Fibroblast of skin of scalp (primary cell): ENCODE data around the gene GLTPD2.

Experiments
- DNase-seq: peaks from one replicate; pipeline ENCODE4 v3.0.0-alpha.2; 2013

GLTPD2 gene

DNA sequence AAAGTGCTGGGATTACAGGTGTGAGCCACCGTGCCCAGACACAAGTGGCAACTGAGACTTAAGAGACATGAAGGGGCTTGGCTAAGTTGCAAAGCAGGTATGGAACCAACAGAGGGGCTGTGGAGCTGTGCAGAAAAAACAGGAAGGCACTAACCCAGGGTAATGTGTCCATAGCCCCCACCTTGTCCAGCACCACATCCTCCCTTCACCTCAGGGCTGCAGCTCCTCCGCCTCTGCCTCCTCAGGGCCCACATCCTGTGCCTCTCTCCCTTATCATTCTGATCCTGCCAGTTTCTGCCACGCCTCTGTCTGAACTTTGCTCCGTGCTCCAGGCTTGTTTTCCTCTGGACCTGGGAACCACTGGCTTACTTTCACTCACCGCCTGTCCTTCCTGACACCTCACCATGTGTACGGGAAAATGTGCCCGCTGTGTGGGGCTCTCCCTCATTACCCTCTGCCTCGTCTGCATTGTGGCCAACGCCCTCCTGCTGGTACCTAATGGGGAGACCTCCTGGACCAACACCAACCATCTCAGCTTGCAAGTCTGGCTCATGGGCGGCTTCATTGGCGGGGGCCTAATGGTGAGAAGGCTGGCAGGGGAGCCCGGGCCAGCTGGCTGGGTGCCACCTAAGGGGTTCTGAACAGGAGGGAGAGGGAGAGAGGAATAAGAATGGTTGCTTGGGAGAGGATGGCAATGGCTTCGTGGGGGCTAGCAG lies 17.1 kb upstream of the GLTPD2 start, which contains the start of gene TM4SF5:
TSS of gene TM4SF5 (plus strand) at position 368 of the 716 bp plus-strand sequence. CDS start at position 405, 37 bp downstream.
- no peak for DNase-seq

DNA sequence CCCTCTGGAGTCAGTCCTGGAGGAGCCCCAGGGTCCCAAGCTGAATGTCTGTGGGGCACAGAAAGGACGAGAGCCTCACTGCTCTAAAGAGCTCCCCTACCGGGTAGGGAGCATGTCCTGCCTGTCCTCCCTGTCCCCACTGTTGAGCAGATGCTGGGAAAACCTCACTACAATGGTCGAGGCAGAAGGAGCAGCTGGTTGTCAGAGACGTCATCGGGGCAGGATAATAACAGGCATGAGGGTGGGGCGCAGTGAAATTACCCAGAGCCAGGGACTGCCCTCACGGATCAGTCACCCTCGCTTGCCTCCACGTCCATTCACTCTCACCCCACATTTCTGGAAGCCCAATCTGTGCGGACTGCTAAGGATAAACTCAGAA lies 16.5 kb upstream of the GLTPD2 start:
- no peak for DNase-seq

DNA sequence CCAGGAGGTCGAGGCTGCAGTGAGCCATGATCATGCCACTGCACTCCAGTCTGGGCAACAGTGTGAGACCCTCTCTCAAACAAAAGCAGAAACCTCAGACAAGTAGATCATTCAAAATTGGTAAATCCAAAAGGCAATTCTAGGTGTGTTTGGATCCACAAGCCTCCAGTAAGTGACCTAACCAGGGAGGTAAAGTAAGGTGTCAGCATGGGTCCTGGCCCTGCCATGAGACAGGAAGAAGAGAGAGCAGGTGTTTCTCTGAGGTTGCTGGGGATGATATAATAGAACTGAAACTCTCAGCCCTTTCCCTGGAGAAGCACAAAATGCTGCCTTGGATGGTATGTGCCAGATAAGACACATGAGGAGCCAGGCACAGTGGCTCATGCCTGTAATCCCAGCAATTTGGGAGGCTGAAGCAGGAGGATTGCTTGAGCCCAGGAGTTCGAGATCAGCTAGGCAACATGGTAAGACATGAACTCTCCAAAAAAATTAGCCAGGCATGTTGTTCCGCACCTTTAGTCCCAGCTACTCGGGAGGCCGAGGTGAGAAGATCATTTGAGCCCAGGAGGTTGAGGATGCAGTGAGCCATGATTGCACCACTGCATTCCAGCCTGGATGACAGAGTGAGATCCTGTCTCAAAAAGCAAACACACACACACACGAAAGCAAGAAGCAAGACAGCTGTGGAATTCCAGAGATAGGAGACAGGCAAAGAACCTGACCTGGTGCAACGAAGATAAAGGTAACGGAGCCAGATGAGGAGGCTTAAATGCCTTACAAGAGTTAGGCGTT lies 10.6 kb upstream of the GLTPD2 start:
- DNase-seq: no peak

DNA sequence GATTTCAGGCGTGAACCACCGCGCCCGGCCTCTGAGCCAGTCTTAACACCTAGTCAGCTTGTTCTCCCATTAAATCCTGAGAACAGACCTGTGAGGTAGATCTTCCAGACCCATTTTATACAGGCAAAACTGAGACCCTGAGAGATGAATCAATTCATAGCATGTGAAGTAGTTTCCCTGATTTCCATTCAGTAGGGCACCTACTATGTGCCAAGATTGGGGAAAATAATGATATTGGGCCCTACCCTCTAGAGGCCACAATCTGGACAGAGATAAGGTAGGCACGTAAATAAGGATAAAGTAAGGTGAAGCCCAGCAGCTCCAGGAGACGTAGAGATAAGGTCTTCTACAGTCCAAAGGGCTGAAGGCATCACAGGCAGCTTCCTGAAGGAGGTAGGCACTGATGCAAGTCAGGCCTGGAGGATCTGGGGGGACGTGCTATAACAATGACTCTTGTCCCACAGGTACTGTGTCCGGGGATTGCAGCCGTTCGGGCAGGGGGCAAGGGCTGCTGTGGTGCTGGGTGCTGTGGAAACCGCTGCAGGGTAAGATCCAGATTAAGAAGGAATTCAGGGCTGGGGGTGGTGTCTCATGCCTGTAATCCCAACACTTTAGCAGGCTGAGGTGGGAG lies 8.3 kb upstream of the GLTPD2 start:
- no peak for DNase-seq

DNA sequence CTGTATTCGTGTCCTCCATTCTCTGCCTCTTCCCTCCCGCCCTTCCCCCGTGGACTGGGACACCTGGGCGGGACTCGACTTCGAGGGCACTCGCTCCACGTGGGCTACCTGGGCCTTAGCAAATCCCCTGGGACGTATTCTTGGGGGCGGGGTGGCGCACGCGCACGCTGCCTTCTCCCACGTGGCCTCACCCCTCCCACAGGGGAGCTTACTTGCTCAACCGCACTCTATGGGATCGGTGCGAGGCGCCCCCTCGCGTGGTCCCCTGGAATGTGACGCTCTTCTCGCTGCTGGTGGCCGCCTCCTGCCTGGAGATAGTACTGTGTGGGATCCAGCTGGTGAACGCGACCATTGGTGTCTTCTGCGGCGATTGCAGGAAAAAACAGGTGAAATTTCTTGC lies 6.1 kb upstream of the GLTPD2 start:
- no peak for DNase-seq

DNA sequence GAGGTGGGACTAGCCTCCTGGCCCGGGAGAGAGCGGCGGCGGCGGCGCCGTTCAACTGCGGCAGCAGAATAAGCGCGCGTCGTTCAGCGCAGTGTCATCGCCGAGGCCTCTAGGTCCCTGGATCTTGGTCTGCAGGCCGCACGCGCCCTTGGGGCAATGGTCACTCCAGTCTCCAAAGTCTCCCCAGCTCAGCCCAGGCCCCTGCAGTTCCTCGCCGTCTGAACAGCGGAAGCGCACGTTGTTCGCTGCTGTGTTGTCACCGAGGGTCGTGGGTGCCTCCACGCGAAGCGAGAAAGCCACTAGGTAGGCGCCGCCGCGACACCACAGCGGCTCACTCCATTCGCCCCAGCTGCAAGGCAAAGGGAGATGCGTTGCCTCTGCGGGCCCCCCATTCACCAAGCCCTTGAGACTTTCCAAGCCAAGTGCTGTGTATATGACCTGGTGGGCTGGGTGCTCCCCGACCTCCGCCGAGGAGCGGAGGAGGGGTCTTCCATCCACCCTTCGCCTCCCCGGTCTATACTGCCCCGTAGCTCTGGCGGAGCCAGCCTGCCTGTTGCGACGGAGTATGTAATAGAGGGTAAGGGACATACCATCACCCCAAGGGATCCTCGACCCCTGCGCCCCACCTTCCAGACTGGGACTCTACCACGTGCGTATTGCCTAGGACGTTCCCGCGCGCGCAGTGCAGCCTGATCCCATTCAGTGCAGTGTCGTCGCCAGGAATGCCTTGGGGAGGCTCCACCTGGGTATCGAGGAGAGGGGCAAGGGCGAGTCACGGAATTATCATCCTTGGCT lies 3.3 kb upstream of the GLTPD2 start:
- no peak for DNase-seq

DNA sequence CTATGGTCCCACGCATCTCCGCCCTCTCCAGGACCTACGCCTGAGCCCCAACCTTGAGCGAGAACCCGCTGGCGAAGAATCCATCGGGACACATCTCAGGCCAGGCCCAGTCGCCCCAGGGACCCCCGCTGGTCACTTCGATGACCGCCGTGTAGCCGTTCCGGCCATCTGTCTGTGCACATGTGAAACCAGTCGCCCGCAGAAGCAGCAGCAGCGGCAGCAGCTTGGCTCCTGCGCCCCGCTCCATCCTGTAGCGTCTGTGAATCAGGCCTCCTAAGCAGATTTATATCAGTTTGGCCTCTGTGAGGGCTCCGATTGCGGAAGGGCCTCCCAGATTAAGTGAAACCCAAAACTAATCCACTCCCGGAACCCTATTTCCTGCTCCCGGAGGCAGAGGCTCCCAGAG lies 2.7 kb upstream of the GLTPD2 start, which contains the start of gene VMO1:
TSS of gene VMO1 (minus strand) at position 259 of the 406 bp plus-strand sequence. CDS start at position 247, 12 bp downstream.
- DNase-seq: no peak

DNA sequence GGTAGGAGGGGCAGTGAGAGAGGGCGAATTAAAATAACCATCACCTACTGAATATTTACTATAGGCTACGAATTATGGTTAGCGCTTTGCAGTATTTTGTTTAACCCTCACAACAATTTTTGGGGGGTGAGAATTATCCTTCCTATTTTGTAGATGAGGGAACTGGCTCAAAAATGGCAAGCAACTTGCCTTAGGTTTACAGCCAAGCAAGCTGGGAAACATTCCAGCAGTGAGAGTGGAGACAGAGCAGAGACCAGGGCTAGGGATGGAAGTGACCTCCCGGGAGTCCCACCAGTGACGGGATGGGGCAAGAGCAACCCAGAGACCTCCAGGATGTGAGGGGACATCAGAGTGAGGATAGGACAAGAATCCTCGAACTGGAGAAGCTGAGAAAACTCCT lies 2.2 kb upstream of the GLTPD2 start:
- DNase-seq: no peak

DNA sequence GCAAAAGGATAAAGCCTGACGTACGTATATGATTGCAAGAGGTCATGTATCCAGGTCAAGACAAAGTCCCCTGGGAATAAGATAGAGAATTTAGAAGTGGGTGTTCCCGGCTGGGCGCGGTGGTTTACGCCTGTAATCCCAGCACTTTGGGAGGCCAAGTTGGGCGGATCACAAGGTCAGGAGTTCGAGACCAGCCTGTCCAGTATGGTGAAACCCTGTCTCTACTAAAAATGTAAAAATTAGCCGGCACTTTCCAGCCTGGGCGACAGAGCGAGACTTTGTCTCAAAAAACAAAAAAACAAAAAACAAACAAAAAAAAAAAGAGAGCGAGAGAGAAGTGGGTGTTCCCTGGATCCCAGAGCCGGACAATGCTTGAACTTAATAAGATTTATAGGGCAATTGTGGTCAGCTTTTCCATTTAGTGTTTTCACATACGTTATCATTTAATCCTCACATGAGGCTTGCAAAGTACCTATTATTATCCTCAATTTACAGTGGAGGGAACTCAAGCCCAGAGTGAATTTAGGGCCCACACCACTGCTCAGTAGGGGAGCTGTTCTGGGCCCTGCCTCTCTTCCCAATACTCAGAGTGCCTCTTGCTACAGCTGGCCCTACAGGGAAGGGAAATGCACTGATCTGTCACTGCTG lies 481 bp upstream of the GLTPD2 start:
- no peak for DNase-seq

DNA sequence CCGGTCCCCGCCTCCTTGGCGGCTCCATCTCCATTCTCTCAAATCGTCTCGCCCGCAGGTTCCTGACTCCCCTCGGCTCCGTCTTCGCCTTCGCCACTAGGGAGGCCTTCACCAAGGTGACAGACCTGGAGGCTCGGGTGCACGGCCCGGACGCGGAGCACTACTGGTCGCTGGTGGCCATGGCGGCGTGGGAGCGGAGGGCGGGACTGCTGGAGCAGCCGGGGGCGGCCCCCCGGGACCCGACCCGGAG lies 862 bp downstream of the GLTPD2 start:
- no peak for DNase-seq

DNA sequence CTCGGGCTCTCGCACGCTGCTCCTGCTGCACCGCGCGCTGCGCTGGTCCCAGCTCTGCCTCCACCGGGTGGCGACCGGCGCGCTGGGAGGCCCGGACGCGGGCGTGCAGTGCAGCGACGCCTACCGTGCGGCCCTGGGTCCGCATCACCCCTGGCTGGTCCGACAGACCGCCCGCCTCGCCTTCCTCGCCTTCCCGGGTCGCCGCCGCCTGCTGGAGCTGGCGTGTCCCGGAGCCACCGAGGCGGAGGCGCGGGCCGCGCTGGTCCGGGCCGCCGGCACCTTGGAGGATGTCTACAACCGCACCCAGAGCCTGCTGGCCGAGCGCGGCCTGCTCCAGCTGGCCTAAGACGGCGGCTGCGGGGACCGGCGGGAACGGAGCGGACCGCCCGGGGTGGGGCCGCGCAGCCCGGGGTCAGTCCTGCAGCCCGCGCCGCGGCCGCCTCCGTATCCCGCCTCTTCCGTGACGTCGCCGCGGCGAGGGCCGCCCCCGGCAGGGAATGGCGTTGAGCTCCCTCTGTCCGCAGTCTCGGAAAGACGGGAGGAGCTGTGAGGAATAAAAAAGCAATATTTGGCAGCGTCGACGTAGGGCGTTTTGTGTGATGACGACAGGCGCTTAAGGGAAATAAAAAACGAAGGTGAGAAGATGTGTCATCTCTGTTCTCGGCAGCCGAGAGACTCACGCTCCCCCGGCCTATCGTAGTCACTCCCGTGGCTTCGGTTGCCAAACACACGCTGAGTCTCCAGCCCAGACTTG lies 1.4 kb downstream of the GLTPD2 start:
- peak; percentile 85 for DNase-seq

DNA sequence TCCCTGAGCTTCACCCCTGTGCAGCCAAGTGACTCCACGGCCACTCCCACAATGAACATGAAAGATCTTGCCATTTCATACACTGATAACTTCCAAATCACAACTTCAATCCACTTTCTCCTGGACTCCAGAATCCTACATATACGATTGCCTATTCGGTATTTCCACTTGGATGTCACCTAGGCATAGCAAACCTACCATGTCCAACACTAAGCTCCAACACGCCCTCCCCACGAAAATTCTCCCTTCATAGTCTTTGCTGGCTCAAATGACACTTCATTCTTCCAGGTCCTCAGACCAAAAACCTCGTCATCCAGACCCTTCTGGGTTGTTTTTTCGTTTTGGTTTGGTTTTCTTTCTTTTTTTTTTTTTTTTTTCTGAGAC lies 1.9 kb downstream of the GLTPD2 start:
- no peak for DNase-seq

DNA sequence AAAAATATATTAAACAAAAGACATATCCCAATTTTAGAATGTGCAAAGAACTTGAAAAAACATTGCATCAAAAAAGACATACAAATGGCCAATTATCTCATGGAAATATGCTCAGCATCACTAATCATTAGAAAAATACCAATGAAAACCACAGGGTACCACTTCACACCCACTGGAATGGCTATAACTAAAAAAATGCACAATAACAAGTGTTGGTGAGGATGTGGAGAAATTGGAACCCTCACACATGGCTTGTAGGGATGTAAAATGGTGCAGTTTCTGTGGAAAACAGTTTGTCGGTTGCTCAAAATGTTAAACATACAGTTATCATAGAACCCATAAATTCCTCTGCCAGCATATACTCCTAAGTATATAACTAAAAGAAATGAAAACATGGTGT lies 6.4 kb downstream of the GLTPD2 start:
- no peak for DNase-seq

DNA sequence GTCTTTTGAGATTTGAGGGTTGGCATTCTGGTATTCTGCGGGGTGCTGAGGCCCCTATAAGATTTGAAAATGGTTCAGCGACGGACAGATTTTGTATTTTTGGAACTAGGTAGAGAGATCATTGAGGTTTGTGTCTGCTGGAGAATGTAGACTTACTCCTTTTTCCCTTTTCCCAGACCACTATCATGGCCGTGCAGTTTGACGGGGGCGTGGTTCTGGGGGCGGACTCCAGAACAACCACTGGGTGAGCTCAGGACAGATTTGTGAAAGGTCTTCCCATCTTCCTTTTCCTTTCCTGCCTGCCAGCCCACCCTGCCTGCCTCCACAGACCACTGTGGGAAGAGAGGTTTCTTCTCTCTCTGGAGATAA lies 7.8 kb downstream of the GLTPD2 start:
- DNase-seq: peak; percentile 46

DNA sequence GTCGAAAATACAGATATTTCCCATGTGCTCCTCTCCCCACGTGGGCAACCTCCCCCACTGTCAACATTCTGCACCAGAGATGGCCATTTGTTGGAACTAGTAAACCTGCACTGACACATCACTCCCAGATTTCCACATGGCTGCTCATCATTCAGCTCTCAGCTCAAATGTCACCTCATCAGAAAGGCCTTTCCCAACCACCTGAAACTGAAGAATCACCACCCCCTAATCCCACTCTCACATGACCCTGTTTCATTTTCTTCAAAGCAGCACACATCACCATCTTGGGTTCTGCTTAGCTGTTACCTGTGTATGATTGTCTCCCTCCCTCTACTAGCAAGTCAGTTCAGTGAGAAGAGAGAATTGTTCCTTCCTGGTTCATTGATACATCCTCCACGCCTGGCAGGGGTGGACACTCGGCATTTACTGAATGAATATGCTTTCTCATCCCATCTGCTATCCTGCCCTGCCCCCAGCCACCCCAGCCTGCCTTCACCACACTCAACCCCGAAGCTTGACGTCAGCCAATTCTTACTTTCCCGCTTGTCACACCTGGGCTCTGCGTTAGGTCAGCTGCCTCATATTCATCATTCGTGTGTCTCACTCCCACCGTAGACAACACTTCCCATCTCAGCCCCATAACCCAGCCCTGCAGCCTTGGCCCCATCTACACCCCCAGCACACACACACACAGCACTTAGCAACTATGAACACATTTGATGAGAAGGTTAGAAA lies 11.9 kb downstream of the GLTPD2 start:
- no peak for DNase-seq

DNA sequence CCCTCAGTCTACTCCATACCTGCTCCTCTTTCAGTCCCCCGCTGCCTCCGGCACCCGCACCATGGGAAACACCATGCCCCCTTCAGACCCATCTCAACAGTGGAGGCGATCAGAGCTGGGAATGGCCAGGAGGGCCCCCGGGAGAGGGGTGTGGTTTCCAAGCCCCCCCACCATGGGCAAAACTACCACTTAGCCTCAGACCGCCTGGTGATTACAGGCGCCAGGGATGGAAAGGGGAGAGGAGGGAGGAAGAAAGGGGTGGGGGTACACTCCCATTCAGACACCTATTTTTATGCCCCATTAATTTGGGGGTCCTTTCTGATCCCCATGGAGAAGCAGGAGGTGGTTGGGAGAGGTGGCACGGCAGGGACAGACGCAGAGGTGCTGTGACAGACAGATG lies 13.5 kb downstream of the GLTPD2 start, which contains the start of gene C17orf114:
TSS of gene C17orf114 (minus strand) at position 101 of the 400 bp plus-strand sequence.
- no peak for DNase-seq

DNA sequence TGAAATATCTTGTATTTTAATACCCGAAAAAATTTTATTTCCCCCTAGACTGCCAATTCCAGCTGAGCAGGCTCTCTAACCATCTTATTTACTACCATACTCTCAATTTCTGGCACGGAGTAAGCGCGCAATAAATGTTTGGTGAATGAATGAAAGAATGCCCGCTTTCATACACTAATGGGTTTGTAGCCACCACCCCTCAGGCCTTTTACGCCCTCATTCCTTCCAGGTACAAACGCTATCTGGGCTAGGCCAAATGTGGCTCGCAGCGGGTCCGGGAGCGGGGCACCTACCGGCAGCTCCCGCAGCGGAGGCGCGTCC lies 17.7 kb downstream of the GLTPD2 start:
- DNase-seq: no peak

DNA sequence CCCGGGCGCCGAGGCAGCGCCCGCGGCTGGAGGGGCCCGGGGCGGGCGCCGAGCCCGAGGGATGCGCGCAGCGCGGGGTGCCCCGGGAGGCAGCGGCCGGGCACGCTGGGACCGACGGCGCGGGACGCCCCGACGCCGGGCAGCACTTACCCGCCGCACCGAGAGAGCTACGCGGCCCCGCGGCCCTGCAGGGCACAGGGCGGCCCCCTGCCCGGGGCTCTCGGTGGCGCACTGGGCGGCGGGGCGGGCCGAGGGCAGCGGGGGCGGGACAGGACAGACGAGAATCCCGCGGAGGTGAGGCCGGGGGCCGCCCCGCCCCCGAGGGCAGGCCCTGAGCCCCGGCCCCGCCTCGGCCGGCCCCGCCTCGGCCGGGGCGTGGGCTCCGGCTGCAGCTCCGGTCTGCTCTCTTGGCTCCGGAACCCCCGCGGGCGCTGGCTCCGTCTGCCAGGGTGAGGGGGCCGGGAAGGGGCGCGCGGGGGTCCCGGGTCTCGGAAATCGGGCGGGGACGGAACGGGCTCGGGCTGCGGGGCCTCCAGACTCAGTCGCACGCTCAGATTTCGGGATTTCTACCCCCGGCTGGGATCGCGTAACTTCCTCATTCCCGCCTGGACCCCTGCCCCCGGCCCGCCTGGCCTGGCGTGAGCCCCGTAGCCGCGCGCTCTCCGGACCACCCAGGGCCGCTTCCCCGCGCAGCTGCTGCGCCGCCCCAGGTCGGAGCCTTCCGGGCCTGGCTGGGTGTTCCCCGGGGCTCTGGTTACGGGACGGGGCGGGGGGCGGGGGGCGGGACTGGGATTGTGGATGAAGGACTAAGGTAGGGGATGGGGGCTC lies 18.2 kb downstream of the GLTPD2 start, which contains the start of gene PLD2:
TSS of gene PLD2 (plus strand) at position 376 of the 828 bp plus-strand sequence. CDS start 621 bp downstream, outside the sequence.
- DNase-seq: peak; percentile 83

DNA sequence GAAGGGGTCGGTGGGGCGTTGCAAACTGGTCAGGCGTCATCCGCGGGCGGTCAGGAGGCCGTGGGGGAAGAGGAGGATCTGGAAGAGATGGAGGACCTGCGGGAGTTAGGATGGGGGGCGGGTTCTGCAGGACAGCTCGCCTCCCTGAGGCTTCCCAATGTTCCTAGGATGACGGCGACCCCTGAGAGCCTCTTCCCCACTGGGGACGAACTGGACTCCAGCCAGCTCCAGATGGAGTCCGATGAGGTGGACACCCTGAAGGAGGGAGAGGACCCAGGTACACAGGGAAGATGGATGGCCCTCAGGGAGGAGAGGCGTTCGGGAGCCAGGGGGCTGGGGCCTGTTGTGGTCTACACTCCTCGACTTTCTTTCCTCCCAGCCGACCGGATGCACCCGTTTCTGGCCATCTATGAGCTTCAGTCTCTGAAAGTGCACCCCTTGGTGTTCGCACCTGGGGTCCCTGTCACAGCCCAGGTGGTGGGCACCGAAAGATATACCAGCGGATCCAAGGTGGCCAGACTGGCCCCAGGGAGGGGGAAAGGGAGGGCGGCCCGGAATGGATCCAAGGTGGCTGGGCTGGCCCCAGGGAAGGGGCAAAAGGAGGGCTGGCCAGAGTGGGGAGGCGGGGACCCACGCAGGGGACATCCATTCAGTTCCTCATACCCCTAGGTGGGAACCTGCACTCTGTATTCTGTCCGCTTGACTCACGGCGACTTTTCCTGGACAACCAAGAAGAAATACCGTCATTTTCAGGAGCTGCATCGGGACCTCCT lies 19.0 kb downstream of the GLTPD2 start:
- DNase-seq: no peak
